HT1080 (cell line): ENCODE results near the gene TNN. TPM values are rescaled to one million over a fixed set of nuclear protein-coding genes. Genes with fewer than 3 reads are reported as not detected.

Source experiments
- DNase-seq: peaks from one replicate; pipeline ENCODE4 v3.0.0-alpha.2; 2015; ENCODE audit warnings: low read depth
- total RNA-seq: library from RNA; depleted of rRNA; stranded (reverse); fragments of >200 nt; shearing (Covaris generic); gene quantifications from 2 replicates; pipeline ENCODE4 v1.2.3, GENCODE V29; 2014

TNN gene
- total RNA-seq, 1 experiment from 2014 or later, result 0.06 TPM

DNA sequence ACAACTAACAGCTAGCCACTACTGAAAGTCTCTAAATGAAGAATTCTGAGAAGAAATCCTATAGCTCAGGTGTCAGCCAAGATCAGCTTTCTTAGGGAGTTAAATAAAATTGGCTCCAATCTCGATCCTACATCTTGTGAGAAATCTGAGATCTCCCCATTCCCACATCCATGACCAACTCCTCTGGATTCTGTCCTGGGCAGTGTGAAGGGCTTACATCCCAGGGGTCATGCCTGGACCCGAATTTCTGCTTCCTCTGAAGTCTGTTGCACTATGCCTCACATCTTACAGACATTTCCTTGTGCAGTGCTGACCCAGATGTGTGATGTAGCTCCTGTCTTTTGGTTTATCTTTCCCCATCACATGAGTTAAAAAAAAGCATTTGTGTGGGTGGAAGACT is 4.8 kb upstream of the TNN start:
- DNase-seq, result no peak

DNA sequence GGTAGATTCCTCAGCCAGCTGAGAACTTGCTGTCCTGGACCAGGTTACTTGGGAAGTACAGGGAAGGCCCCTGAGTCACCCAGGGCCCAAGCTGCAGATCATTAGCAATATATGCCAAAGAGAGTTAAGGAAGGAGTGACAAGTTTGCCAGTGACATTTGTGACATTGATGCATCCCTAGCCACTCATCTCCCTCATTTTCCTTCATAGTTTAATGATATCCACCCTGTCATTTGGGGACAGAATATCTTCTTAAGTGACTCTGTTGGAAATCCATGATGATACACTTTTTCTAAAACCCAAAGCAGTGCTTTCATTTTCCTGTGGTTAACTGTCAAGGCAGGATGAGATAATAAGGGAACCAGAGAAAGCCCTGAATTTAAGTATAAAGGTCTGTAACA is 3.2 kb downstream of the TNN start:
- DNase-seq, result no peak

DNA sequence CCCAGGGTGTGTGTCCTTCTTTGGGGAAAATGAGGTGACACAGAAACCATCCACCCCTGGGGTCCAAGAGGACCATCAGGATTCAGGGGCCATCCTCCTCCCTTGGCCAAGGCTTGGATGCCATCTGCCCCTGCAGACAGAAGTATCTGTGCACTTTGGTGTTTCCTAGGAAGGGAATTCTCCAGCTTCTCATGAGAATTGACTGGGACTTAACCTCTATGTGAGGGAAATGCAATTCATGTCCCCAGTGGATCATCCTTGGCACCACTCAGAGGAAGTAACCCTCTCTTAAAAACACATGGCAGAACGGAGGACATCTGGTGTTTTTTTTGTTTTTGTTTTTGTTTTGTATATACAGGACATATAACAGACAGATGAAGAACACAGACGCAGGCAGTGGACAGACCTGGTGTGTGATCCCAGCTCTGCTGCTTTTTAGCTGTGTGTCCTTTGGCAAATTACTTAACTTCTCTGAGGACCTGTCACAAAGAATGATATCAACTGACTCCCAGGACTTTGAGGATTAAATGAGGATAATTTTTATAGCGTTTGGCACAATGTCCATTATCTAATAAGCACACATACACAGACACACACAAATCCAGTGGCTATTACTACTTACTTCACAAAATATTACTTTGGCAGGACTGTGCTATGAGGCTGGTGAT is 3.8 kb downstream of the TNN start:
- no peak for DNase-seq

DNA sequence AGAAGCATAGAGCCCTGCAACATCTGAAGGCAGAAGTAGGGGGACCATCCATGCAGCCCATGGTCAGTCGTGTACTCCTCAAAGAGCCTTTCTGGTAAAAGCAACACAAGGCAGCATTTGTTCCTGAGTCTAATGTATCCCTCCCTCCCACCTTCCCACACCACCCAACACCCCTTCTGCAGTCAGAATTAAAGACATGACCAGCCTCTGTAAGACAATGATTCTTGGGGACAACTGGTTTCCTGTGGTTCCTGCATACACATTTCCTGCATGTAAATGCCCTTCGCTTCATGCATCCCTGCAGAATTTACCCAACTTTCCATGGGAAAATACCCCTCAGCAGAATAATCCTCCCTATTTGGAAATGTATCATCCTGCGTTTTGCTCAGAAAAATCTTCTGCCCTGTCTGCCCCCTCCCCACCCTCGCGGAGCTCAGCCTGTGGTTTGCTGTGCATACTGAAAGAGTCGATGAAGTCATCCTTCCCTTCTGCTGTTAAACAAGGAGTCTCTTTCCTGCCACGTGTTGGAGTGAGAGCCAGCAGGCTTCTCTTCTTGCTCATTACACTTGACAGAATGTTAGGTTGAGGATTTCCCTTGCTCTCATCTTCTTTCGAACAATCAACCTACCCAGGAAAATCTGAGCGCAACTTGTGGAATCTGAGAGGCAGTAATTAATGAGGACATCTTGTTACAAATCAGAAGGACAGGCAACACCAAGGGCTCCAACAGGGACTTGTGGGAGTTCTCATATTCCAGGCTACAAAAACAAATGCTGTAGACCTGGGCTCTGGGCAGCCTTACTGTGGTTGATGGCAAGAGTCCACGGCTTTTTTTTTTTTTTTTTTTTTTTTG is 4.7 kb downstream of the TNN start:
- peak; percentile 81 for DNase-seq

DNA sequence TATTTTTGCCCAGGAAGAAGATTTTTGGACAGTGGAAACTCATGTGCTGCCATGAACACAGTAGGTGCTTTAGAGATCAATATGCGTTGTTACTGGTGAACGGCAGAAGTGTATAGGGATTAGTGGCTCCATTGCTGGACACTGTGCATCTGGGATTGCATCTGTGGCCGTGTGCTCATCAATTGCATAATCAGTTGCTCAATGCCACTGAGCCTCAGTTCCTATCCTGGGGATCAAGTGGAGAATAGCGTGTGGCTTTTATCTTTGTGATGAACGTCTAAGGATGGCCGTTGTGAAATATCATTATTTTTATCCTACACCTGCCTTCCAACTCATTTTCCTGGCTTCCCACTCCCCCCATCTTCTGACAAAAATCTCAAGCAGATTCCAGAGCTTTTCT is 5.4 kb downstream of the TNN start:
- no peak for DNase-seq

DNA sequence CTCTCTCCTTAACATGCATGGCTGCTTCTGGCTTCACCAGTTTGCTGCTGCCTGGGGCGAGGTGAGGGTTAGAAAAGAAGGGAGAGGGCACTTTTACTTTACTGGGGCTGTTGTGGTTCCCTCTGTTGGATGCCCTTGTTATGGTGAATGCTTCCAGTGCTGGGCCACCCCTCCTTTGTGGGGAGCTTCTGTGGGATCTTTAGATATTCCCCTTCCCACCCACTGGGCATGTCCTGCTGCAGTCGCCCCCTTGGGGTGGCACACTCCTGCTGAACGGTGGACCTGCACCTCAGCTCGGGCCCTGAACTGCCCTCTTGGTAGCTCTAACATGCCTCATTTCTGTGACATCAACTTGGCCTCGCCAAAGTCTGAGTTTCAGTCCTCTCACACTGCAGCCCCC is 6.0 kb downstream of the TNN start:
- DNase-seq, result no peak

DNA sequence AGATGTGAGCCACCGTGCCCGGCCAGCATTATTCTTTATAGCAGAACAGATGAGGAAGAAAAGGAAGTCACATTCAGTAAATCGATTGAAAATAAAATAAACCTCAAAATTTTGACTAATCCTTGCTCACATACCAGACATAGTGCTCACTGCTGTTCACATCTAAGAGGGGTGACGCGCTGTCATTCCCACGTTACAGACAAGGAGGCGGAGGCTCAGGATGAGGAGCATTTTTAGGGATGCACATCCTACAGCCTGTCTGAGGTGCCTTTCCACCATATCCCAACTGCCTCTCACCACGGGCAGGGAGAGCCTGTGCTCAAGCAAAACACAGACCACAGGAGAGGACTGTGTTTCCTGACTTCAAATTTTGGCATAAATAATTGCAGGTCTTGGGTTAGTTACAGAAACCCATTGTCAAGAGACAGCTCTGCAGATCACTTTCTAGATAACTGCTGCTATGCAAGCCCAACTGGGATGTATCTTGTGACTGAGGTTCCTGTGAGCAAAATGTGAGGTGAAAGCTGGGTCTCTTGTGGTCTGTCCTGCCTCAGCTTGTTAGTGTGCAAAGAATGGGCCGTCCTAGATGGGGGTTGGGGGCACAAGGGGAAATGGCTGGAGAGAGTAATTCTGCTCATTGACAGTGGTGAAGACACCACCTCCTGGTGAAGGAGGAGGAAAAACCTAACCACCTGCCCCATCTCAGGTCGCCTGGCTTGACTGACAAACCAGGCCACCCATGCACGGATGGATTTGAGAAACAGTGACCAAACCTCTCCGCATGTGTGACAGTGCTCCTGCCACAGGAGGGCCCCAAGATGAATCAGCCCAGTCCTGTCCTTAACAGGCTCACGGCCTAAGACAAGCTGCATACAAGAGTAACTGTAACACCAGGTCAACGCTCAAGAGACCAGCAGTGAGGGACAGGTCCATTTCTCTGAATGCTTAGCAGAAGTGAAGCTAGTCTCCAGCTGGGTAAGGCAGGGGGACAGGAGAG is 8.2 kb downstream of the TNN start:
- peak; percentile 56 for DNase-seq

DNA sequence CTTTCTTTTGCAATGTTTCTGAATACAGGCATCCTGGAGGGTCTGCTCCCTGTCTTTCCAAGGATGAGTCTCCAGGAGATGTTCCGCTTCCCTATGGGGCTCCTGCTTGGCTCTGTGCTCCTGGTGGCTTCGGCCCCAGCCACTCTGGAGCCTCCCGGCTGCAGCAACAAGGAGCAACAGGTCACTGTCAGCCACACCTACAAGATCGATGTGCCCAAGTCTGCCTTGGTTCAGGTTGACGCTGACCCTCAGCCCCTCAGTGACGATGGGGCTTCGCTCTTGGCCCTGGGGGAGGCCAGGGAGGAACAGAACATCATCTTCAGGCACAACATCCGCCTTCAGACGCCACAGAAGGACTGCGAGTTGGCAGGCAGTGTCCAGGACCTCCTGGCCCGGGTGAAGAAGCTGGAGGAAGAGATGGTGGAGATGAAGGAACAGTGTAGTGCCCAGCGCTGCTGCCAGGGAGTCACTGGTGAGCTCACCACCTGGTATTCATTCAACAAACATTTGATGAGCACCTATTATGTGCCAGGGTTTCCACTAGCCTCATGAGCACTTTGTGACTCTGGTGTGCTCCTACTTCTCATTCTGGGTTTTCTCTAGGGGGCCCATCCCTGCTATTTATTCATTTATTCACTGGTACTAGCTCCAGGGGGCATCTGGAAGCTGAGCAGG is 9.9 kb downstream of the TNN start:
- DNase-seq, result no peak

DNA sequence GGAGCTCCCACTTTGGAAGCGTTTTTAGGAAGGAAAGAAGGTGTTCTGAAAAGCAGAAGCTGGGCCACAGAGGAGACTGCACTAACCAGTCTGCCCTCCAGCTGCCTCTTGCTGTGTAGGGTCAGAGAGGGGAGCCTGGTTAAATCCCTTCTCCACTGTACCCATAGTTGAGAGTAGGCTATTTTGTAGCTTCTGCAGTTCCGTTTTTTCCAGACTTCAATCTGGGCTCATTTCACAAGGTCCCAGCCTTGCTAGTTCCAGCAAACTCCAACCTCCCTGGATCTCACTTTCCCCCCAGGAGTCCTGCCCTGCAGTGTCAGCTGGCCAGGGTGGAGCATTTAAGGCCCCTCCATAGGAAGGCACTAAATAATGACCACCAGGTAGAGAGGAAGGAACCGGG is 11.0 kb downstream of the TNN start:
- no peak for DNase-seq

DNA sequence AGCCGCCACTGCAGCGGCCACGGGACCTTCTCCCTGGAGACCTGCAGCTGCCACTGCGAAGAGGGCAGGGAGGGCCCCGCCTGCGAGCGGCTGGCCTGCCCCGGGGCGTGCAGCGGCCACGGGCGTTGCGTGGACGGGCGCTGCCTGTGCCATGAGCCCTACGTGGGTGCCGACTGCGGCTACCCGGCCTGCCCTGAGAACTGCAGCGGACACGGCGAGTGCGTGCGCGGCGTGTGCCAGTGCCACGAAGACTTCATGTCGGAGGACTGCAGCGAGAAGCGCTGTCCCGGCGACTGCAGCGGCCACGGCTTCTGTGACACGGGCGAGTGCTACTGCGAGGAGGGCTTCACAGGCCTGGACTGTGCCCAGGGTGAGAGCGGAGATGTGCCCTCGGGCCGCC is 11.7 kb downstream of the TNN start:
- DNase-seq, result no peak

DNA sequence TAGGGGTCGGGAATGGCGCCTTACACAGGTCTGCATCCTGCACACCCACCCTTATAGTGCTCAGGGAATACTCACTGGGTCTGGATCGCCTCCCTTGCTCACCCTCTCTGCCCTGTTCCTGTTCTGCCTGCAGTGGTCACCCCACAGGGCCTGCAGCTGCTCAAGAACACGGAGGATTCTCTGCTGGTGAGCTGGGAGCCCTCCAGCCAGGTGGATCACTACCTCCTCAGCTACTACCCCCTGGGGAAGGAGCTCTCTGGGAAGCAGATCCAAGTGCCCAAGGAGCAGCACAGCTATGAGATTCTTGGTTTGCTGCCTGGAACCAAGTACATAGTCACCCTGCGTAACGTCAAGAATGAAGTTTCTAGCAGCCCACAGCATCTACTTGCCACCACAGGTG is 12.4 kb downstream of the TNN start:
- DNase-seq, result no peak

DNA sequence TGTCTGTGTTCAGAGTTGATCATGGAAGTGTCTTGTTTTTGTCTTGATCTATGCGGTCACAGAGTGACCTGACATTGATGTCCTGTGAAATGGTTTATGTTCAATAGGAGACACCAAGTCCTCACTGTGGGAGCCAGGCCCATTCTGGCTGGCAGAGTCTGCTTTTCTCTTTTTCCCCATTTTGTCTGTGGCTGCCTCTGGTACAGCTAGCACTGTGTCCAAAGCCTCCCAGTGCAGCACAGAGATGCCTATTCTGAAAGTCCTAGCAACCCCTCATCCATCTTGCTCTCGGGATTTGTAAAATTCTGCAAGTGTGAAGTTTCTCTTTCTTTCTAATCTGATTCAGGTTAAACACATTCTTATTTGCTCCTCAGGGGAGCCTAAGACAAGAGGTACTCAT is 14.3 kb downstream of the TNN start:
- no peak for DNase-seq

DNA sequence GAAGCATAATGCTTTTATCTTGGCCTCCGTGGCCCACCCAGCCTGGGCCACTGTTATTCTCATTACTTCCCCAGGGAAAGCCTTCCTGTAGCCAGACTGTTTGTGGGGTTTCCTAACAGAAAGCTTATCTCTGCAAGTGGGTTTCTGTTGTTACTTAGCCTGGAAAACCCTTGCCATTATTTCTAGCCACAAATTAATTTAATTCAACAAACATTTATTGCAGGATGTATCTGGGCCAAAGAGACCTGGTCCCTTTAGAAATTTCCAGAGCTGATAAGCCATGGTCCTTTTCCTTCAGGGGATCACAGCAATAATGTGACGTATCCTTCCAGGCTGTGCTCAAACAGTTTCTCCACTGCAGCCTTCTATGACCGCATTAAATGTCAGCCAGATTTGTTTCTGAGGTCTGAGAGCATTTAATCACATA is 20.9 kb downstream of the TNN start:
- DNase-seq, result no peak

DNA sequence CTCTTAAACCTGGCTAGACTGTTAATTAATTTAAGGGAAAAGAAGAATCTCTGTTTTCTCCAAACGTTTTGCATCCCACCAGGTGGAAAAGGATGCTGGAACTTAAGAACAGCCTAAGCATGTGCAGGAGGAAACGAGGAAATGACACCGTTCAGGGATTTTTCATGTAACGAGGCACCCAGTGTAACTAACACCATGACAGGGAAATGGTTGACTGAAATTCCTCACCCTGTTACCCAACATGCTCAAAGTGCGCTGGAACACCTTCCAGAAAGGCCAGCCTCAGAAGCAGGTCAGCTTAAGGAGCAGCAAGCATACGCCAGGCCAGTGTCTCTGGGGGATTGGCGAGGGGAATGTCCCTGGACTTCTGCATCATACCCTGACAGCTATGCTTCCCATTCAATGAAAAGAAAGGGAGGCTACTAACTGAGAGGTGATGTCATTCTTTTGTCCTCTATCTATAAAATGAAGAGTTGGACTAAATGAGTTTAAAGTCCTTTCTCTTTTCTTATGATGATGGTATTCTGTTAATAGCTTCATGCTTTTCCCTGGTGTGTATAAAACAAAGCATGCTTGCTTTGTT is 21.6 kb downstream of the TNN start:
- no peak for DNase-seq

DNA sequence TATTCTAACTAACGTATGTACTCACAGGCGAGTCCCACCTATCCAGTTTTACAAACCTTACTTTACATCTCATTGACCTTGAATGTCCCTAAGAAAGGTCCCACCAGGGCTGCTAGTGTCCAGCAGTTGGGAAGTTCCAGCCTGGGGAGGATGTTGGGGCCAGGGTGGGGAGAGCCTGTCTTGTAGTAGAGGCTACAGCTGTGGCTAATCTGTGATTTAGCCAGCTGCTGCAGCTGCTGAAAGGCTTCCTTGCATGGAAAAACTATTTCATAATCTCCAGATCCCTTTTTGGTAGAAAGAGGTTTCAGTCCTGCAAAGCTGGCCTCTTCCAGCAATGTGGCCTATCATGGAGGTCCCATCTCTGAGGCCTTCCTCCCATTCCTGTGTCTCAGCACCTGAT is 23.1 kb downstream of the TNN start:
- no peak for DNase-seq

DNA sequence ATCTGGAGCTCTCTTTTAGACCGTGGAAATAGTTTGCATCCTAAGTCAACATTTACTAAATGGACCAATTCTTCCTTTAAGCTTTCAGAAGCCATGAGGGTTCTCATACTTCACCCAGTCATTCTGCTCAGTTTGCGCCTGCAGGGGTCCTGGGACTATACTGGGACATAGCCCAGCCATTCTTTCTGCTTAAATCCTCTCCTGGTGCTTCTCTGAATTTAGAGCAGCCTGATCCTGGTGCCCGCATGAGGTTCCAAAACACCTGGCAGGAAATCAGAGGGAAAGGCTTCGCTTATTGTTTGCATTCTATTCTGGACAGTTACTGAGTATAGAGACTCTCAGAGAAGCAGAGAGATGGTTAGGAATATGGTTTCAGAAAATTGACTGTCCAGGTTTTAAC is 27.0 kb downstream of the TNN start:
- DNase-seq, result no peak

DNA sequence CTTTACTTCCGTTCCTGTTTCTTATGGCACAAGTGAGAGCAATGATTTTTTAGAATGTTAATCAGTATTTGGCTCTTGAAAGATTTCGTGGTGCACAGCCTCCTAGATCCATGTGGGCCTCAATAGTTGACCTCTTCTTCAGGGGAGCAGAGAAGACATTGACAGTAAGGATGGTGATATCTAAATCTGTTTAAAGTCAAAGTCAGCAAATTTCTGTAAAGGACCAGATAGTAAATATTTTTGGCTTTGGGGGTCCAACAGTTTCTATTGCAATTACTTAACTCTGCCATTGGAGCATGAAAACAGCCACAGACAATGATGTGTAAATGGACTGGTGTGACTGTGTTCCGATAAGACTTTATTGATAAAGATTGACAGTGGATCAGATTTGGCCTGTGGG is 27.4 kb downstream of the TNN start:
- no peak for DNase-seq

DNA sequence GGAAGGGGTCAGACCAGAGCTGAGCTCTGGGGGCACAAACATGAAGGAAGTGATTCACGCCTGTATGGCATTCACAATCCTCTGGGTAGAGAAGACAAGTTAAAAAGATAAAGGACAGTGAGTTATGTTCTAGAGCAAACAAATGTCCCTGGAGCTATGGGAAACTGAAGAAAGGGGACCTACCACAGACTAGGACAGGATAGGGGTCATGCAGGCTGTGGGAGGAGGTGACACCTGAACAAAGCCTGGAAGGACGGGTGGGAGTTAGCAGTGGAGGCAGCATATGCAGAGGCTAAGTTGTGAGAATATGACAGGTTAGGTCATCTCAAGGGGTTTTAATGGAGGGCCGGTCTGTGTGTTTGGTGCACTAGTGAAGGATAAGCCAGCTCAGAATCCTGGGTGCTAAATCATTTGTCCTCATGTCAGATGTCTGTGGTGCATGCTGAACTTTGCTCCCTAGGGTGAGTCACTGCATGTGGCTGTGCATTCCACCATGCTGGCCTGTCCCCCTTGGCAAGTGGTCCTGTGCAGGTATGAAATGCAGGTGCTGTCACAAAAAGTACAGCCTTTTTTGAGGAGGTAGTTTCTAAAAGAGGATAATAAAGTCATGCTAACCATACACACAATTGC is 28.5 kb downstream of the TNN start:
- DNase-seq, result peak; percentile 15

DNA sequence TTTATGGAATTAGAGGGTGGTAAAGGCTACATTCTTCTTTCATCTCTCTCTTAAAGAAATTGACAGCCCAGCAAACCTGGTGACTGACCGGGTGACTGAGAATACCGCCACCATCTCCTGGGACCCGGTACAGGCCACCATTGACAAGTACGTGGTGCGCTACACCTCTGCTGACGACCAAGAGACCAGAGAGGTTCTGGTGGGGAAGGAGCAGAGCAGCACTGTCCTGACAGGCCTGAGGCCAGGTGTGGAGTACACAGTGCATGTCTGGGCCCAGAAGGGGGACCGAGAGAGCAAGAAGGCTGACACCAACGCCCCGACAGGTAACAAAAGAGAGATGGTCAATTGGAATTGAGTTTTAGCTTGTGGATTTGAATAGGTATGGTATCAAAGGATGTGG is 29.7 kb downstream of the TNN start:
- no peak for DNase-seq

DNA sequence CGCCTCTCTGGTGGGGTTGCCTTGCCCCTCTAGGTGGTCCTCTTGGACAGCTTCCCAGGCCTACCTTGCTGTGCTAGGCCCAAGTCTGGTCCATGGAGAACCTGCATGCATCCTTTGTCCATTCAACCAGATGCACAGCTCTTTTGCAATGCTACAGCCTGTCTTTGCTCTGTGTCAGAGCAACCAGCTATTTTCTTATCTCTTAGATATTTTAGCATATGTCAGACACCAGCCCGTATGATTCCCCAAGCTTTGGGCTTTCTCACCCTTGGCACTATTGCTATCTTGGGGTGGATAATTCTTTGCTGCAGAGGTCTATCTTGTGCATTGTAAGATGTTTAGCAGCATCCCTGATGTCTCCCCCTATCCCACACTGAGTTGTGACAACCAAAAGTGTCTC is 32.3 kb downstream of the TNN start:
- DNase-seq, result peak; percentile 12
